Left forelimb (tissue), 1 donor: Measurements from ENCODE around the gene TASP1.

Experiments used
- DNase-seq: peaks from one replicate; pipeline ENCODE4 v3.0.0-alpha.2; 2018; ENCODE audit warnings: low spot score

The TASP1 gene

DNA sequence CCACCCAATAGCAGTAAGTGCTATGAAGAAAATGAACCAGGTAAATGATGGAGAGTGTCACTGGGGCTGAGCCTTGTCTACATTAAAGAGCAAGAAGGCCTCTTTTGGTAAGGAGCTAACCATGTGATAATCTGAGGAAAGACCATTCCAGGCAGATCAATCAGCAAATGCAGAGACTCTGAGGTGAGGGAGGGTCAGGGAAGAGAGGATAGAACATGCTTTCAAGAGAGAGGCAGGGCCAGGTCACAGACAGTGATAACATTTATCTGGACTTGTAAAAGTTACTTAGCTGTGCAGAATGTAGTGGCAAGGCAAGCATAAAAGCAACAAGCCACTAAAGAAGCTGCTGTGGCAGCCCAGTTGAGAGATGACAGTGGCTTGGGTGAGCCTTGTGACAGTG lies 197.3 kb downstream of the TASP1 start:
- no peak for DNase-seq

DNA sequence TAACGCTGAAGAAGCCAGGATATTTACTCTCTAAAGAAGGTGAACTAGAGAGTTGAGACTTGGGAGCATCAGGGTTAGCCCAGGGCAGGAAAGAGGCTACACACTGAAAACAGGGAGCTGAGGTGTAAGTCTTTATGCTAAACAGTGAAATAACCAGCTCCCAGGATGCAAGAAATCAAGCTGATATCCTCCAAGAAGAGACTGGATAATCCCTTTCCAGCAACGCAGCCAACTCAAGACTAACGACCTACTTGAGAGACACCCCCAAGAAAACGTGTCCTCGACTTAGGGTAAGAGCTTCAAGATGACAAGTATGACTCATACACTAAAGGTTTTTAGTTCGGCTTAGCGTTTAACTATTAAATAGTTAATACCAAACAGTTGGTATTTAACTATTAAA lies 202.2 kb downstream of the TASP1 start:
- no peak for DNase-seq

DNA sequence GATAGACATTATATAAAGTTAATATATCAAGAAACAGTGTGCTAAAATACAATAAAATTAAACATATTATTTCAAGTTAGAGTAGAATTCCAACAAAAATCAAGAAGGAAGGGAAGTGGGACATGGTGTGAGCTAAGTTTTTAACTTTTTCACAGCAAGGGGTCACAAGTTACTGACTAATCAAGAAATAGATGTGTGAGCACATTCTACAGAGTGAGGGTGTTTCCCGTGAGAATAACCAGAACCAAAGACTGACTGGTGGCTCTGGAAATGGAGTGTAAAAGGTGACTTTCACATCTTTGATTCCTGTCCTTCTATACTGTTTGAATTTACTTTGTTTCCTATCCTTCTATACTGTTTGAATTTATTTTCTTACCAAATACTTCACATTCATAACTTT lies 206.6 kb downstream of the TASP1 start:
- DNase-seq: no peak

DNA sequence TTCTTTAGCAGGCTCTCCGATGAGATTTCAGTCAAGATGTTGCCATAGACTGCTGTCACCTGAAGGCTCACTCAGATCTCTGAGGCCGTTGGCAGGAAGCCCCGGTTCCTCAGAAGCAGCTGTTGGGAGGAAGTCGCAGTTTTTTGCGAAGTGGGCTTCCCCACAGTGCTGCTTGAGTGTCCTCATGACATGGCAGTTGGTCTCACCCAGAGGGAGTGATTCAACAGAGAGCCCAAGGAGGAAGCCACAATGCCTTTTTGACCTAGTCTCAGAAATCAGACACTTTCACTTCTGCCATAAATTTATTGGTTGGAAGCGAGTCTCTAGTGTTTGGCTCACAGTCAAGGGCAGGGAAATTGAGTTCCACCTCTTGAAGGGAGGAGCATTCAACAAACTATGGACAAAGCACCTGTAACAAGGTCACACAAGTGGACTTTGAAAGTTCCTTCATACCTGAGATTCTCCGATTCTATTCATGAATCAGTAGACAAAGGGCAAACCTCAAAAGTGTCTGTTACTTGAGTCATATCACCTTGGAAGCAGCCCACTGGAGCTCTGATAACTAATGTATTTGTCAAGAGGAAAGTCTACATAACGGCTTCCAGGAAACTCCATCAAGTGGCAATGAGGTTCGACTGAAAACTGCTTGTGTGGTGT lies 208.3 kb downstream of the TASP1 start:
- no peak for DNase-seq

DNA sequence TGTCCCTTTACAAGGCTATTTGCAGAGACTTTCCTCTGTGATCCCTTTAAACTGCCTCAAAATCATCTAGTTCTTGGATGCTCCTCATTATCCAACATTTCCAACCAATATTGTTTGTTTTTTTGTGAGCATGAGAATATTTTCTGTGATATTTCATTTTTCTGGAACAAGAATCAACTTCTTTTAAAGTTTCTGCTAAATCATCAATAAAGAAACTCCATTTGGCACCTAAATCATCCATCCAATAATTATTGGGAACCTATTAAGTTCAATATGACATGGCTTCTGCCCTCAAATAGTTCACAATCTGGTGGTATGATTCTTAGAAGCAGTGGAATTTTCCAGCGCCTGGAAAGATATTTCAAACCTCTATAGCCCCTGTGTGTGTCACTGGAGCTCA lies 210.0 kb downstream of the TASP1 start:
- DNase-seq: no peak

DNA sequence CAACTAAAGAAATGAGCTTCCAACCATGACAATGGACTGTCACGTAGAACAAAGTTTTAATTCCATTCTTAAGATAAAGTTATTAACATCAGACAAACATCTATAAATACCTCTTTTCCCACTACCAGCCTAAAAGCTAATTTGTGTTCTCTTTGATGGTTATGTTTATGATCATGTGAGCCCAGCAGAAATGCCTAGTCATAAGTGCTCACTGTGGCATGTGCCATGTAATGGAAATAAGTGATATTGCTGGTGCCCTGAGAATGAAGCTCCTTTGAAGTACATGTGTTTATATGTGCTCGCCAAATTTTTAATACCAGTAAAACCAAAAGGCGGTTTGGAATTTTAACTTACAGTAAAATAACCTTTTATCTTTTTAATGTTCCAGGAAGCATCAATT lies 211.9 kb downstream of the TASP1 start:
- DNase-seq: no peak

DNA sequence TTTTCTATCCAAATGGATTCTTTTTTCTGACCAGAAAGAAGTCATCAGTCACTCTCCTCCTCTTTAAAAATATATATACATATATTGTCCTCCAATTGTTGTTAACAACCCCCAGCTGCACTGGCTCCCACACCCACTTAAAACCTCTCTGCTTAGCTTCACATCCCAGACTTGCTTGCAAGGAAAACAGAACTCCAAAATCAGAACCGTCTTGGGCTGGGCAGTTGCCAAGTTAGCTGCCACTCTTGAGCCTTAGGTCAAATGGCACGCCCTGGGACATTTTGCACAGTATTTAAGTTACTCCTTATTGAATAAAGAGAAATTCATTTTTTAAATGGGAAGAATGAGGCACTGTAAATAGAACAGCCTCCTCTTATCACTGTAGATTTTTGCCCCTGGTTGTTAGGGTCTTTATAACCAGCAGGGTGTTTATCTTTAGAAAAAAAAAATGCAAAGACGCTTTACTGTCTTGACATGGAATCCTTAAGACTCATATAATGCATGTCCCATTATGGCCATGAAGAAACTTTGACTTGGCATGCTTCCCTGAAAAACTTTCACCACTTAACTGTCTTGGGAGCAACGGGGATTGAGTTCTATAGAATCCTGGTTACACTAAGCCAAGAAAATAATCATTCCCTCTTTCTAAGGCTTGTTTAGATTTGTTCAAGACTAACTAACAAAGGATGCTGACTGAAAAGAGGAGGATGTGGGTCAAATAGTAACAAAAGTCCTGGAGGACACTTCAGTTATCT lies 213.2 kb downstream of the TASP1 start:
- no peak for DNase-seq

DNA sequence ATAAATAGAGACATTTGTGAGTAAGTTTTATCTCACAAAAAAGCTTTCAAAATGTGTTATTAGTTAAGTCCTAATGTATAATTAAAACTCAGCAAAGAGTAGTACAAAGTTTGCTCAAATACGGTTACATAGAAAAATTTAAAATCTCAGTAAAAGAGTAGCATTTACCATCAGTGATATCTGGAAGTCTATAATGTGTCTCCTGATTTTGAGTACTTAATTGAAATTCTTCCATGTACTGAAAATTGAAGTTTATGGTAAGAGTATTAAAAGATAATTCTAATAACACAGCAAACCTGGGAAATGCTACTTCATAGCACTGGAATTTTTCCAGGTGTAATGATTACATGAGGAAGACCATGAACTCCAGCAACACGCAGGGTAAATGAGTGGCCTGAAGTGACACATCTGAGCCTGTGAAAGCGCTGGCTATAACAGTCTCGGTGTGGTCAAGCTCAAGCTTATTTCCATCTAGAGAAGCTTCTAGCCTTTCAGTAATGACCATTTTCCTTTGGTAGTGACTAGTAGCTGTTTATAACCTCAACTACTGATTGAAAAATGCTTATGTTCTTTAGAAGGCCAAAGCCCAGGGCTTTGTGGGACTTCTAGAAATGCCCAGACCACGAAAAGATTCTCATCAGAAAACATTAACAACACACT lies 214.4 kb downstream of the TASP1 start:
- DNase-seq: no peak

DNA sequence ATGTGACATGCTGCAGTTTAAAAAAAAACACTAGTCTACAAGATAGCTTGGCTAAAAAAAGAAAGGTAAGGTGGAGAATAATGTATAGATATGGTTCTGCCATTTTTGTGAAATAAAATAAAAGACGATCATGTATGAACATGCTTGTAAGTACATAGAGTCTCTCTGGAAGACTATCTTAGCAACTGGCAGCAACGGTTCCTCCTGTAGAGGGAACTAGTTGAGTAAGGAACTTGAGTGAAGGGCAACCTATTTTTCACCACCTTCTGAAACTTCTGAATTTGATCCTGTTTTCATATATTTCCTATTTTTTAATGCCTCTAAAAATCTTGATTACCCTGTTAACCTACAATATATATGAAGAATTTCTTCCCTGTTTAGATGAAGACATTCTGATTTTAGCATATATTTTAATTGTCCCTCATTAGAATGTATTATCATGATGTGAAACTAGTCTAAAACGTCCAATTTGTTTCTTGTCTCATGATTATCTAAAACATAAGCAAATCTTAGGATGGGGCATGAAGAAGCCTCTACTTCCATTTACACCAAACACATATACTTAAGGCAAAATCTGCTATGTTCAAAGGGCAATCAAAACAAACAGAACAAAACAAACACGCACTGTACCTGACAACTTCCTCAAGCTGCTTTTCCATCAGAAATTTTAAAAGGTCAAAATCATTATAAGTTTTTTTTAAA lies 215.1 kb downstream of the TASP1 start:
- no peak for DNase-seq

DNA sequence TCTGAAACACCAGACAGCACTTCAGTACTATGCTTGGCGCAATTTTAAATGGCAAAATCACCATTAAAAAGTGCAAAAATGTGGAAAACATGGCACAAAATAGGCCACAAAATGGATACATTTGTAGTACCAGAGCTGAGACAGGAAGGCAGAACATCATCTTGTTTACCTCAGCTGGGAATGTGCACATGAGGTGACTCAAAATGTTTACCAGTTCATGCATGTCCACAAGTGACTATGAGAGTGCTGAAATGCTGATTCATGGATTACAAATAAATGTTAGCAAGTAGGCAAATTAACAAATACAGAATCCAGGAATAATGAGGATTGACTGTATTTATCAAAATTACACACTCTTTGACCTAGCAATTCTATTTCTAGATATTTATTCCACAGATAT lies 216.1 kb downstream of the TASP1 start:
- no peak for DNase-seq

DNA sequence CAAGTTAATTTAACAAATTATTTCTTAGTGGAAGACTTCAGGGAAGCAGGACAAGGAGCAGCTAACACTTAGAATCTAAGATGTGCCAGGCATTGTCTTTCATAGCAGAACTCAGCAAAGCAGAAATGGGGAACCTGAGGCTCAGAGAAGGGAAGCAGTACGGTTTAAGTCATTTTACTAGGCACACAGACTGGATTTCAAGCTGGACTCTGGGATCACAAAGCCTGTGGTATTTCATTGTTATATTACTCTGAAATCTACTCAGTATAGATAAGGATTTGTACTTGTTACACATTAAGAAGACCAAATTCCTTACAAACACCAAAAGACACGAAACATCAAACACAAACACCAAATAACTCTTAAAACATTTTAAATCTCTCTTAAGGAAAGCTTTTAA lies 218.1 kb downstream of the TASP1 start:
- DNase-seq: no peak

DNA sequence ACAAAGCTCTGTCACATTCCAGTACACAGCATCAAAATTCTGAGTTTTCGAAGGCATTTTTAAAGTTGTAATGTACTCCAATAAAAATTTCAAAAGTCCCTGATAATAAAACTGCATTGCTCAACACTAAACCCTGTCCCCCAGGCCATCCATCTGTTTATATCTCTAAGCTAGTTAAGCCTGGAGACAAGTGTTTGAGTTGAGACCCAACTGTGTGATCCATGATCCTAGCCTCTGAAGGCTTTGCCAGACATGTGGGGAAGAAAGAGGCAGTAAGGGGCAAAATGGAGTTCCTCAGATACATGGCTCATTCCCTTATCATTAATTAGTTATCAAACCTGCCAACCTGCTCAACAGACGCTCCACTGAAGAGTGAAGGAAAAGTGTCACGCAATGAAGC lies 219.3 kb downstream of the TASP1 start:
- no peak for DNase-seq

DNA sequence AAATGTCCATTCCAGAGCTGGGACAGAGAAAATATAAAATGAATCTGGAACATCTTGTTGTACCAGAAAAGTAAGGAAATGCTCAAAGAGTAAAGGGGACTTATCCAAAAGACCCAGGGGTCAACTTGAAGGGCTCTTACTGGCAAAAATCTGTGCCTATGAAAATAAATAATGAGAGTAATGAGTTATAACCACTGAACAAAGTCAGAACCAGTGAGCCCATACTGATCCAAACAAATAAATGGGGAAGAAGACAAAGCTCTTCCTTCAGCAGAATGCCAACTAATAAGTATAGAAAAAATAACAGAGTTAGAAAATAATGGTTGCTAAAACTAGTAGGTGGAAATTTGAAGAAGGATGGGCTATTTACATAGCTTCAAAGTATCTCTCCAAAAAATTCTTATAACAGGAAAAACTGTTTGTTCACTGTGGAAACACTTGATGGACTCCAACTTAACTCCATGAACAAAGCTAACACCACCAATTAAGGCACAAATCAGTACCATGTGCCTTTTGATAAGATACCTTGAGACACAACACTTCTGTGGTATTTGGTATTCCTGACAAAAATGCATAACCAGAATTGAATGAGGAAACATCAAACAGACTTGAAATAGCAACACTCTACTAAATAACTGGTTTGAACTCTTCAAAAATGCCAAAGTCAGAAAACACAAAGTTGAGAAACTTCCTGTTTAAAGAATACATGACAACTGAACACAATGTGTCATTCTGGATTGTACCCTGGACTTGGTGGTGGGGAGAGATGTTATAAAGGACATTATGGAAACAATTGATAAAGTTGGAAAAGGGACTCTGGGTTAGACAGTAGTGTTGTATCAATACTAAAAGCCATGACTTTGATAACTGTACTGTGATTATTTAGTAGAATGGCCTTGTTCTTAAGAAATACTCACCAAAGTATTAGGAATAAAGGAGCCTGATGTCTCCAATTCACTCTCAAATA lies 220.2 kb downstream of the TASP1 start:
- no peak for DNase-seq

DNA sequence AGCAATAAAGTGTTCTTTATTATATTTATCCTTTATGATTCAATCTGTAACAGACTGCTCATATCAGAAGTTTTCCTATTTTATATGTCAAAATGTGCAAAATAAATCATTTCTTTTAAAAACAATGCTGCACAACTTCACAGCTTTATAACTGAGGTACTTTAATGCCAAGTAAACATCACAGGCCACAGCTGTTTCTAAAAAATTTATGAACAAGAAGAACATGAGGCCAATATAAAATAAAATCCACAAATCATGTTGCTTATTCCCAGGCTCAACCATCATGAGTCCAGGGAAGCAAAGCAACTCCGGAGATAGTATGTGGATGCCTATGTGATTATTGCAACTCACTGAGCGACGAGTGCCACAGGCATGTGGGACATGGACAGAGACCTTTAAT lies 222.2 kb downstream of the TASP1 start:
- DNase-seq: no peak

DNA sequence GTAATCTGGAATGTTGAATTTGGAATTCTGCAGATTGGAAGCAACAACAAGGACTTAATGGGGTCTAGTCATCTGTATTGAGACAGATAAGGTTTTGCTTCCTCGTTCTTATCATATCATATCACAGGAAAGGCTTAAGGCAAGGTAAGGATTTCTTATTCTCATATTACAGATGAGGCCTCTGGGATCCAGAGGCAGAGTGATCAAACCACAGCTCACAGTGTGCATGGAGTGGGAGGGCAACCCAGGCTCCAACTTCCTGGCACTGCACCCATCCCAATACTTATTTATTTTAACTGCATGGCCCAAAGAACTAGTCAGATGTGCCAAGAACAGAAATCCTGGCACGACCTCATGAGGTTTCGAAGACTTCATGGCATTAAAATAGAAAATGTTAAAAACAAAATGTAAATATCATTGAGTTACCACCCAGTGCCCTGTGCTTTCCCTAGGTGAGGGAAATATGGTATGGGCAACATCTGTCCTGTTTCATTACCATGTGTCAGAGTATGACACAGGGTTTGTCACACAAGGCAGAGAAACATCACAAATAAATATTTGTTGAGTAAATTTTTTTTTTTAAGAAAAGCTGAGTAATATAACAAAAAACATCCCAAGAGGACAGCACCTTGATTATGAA lies 225.8 kb downstream of the TASP1 start:
- DNase-seq: no peak

DNA sequence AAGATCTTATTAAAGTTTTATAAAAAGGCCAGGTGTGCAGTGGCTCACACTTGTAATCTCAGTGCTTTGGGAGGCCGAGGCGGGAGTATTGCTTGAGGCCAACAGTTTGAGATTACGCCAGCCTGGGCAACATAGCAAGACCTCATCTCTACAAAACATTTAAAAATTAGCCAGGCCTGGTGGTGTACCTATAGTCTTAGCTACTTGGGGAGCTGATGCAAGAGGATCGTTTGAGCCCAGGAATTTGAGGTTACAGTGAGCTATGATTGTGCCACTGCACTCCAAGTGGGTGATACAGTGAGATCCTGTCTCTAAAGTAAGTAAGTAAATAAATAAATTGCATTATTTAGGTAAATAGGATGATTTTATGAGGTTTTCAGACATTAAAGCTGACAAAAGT lies 234.4 kb downstream of the TASP1 start:
- DNase-seq: no peak

DNA sequence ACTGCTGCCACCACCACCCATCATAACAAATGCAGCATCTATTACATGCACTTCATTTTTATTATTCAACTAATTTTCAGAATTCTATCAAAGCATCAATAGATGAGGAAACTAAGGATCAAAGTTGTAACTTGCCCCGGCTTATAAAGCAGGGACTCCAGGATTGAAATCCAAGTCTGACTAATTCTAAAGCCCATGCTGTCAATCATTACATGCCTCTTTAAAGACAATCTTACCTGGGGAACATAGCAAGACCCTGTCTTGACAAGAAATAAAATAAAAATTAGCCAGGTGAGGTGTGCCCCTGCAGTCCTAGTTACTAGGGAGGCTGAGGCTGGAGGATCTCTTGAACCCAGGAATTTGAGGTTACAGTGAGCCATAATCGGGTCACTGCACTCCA lies 235.3 kb downstream of the TASP1 start:
- DNase-seq: no peak

DNA sequence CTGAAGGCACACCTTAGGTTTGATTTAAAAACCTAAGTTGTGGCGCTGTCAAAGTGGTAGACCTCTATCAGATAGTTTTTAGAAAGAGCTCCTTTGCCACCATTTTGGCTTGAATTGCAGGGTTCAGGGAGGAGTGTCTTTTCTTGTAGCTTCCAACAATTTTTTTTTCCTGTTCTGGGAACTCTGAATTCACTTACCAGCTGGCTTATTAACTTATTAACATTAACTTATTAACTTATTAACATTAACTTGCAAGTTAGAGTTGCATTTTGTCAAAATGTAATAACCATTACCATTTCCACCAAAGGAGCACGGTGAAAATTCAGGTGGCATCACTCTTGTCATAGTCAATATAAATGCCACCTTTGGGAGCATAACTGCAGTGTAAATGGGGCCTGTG lies 235.7 kb downstream of the TASP1 start:
- no peak for DNase-seq

DNA sequence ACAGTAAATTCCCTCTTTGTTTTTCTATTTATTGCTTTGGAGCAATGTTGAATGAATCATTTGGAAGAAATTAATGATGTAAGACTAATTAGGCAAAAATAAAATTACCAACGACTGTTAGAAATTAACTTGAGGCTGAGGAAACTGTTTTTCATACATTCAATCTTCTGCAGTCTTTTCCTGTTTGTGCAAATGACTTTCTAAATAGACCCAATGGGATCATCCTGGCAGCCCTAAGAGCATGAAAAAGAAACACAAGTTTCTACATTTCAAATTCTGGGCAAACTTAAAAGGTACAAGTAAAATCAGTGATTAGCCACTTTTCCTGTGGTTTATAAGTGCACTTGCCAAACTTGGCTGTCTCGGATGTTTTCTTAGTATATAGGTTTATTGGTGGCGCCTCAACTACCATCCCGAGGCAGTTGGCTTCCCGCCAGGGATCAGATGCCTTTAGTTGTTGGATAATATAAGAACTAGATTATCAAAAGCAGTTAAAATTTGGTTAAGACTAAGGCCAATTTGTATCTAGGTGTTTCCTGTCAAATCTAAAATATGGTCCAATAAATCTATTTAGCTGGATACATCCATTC lies 236.5 kb downstream of the TASP1 start:
- DNase-seq: no peak

DNA sequence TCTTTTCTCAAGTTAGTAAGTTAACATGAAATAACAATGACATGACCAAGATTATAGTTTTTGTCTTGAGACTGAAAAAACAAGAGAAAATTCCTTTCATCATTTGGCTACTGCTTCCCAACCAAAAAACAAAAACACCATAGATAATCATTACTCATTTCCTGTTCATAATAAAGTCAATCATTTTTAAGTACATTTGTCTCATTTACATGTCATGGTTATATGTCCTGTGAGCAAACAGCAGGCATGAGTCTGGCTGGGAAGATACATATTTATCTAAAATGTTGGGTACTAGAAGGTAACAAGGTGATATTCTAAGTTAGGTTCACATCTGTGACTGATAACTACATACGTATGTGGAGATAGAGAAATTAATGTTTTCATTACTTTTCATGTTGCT lies 237.1 kb downstream of the TASP1 start:
- no peak for DNase-seq

DNA sequence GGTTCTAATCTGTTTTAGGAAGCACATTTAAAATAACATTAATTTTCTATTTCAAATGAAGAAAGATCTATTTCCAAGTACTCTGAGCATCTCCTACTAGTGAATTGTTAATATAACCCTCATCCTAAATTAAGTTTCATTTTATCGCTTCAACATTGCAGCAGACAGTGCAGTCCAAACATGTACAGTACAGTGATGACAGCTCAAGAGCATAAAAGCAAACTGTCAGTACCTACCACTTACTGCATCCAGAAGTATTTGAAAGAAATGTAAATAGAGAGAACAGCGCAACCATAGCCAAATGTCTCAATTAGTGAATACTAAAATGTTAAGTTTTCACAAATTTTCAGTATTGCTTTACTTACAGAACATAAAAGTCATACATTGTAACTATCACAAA lies 238.3 kb downstream of the TASP1 start:
- no peak for DNase-seq
